Measurements from ENCODE around the gene FAN1. TPM values are rescaled to one million over a fixed set of nuclear protein-coding genes. Genes with fewer than 3 reads are reported as not detected.

Gene FAN1
- total RNA-seq, 4 donors from 2014 or later = 16.2 to 45.5 (median 22.8) TPM

GRCh38 chr15:30895461-30896210 lies 8.1 kb upstream of the FAN1 start:
- H3K4me1 ChIP-seq = no peaks in the 10 kb centered on the region
- WGBS = 94% methylated on average over 33 of the region's 33 CpGs
- no peaks in the 10 kb centered on the region for H3K9me3 ChIP-seq
- H3K36me3 ChIP-seq = no peaks in the 10 kb centered on the region
- no peak overlapping the region for H3K27ac ChIP-seq
- no peak overlapping the region for H3K4me3 ChIP-seq
- TF ChIP-seq POLR2A (IDR thresholded peaks at IDR 0.05) = no peak
- no peak for TF ChIP-seq POLR2AphosphoS5 (IDR thresholded peaks at IDR 0.05)
- TF ChIP-seq EP300 (IDR thresholded peaks at IDR 0.05) = no peak
- TF ChIP-seq CTCF (IDR thresholded peaks at IDR 0.05) = no peak
- DNase-seq (ENCODE audit: low spot score in 2 of 2) = no peak
- no peaks in the 10 kb centered on the region for H3K27me3 ChIP-seq

- Histone ChIP-seq H3K9me3 (no peaks in the 10 kb centered on the region), H3K4me3 (no peak overlapping the region), H3K27ac (no peak overlapping the region), H3K36me3 (no peaks in the 10 kb centered on the region), H3K4me1 (no peaks in the 10 kb centered on the region), H3K27me3 (no peaks in the 10 kb centered on the region)
- DNase-seq (ENCODE audit: low spot score in 2 of 2) = no peak
- 86% methylated on average over 12 of the region's 12 CpGs for WGBS
- TF ChIP-seq POLR2A (IDR thresholded peaks at IDR 0.05) = no peak
- no peak for TF ChIP-seq POLR2AphosphoS5 (IDR thresholded peaks at IDR 0.05)
- TF ChIP-seq EP300 (IDR thresholded peaks at IDR 0.05) = no peak
- no peak for TF ChIP-seq CTCF (IDR thresholded peaks at IDR 0.05)
Measured at GRCh38 chr15:30896211-30896606, 7.5 kb upstream of the FAN1 start.

- WGBS = 96% methylated on average over 1 of the region's 1 CpG
- no peak overlapping the region for H3K27ac ChIP-seq
- TF ChIP-seq EP300 (IDR thresholded peaks at IDR 0.05) (no peak), CTCF (IDR thresholded peaks at IDR 0.05) (no peak), POLR2A (IDR thresholded peaks at IDR 0.05) (no peak)
- no peaks in the 10 kb centered on the region for H3K36me3 ChIP-seq
- DNase-seq (ENCODE audit: low spot score in 2 of 2) = no peak
- H3K4me1 ChIP-seq = peaks cover 26% of the 10 kb centered on the region
- no peak overlapping the region for H3K4me3 ChIP-seq
- no peaks in the 10 kb centered on the region for H3K27me3 ChIP-seq
- H3K9me3 ChIP-seq = no peaks in the 10 kb centered on the region
Measured at GRCh38 chr15:30901889-30902288, 1.8 kb upstream of the FAN1 start.

- 82% methylated on average over 5 of the region's 5 CpGs for whole genome bisulfite sequencing
- peaks cover 15% of the 10 kb centered on the region for H3K36me3 ChIP-seq
- H3K27ac ChIP-seq = no peak overlapping the region
- no peaks in the 10 kb centered on the region for H3K27me3 ChIP-seq
- no peak for DNase-seq (ENCODE audit: low spot score in 2 of 2)
- TF ChIP-seq EP300 (IDR thresholded peaks at IDR 0.05) (no peak), CTCF (IDR thresholded peaks at IDR 0.05) (no peak), POLR2A (IDR thresholded peaks at IDR 0.05) (no peak), POLR2AphosphoS5 (IDR thresholded peaks at IDR 0.05) (no peak)
- peaks cover 30% of the 10 kb centered on the region for H3K4me1 ChIP-seq
- peak overlapping the region; percentile 88 for H3K4me3 ChIP-seq
- H3K9me3 ChIP-seq = no peaks in the 10 kb centered on the region
Measured at GRCh38 chr15:30904812-30905211, 1.1 kb downstream of the FAN1 start.

- peaks cover 30% of the 10 kb centered on the region for H3K4me1 ChIP-seq
- H3K36me3 ChIP-seq = peaks cover 17% of the 10 kb centered on the region
- TF ChIP-seq CTCF (IDR thresholded peaks at IDR 0.05) (peak in 1 of 2 donors; percentile 15), POLR2A (IDR thresholded peaks at IDR 0.05) (no peak)
- H3K27ac ChIP-seq = peak overlapping the region; percentile 26
- 46% methylated on average over 5 of the region's 5 CpGs for WGBS
- DNase-seq (ENCODE audit: low spot score in 2 of 2) = no peak
- no peaks in the 10 kb centered on the region for H3K27me3 ChIP-seq
- H3K4me3 ChIP-seq = no peak overlapping the region
- no peaks in the 10 kb centered on the region for H3K9me3 ChIP-seq
Measured at GRCh38 chr15:30905821-30906220, 2.1 kb downstream of the FAN1 start.

Measured in suprapubic skin (tissue), 4 donors.